A673 (cell line): ENCODE measurements around the gene LRBA.

Experiments
- CTCF ChIP-seq: fragments of 300-800, 200-600 bp; sonication (generic); conservative IDR thresholded peaks from 2 replicates; pipeline ENCODE4 v1.5.1; 2017; ENCODE audit warnings: low read depth, mild to moderate bottlenecking, antibody characterized with exemption, low read length, moderate library complexity, mixed read lengths
- EZH2 ChIP-seq: fragments of 200-600 bp; sonication (generic); IDR thresholded peaks from 2 replicates; pipeline ENCODE4 v1.6.1; 2017; ENCODE audit warnings: borderline replicate concordance, low read depth, mild to moderate bottlenecking, mixed read lengths, antibody characterized with exemption, low read length; ENCODE audit not compliant: poor library complexity, severe bottlenecking

- TF ChIP-seq CTCF: no peak
- no peak for TF ChIP-seq EZH2
These were observed 6.7 kb upstream of the LRBA start for GRCh38 chr4:151021637-151022334.
